ENCODE measurements around the gene B4GALT6. TPM values are rescaled to one million over a fixed set of nuclear protein-coding genes. Genes with fewer than 3 reads are reported as not detected.

The B4GALT6 gene
- total RNA-seq, 1 donor from 2014 or later = 3.5 TPM

- Histone ChIP-seq H3K4me3 (no peak overlapping the region), H3K36me3 (no peaks in the 10 kb centered on the region), H3K27me3 (no peaks in the 10 kb centered on the region), H3K4me1 (no peaks in the 10 kb centered on the region), H3K27ac (no peak overlapping the region), H3K9me3 (no peaks in the 10 kb centered on the region)
- intact Hi-C loops (cut with DNase I) = no loop called here
- no peak for ATAC-seq
- DNase-seq = no peak
- no peak for TF ChIP-seq CTCF (IDR thresholded peaks at IDR 0.05)
Observed at GRCh38 chr18:31611511-31611910, 72.9 kb downstream of the B4GALT6 start.

- H3K27ac ChIP-seq = no peak overlapping the region
- no peaks in the 10 kb centered on the region for H3K27me3 ChIP-seq
- H3K36me3 ChIP-seq = no peaks in the 10 kb centered on the region
- no peak for DNase-seq
- H3K4me1 ChIP-seq = no peaks in the 10 kb centered on the region
- no peak overlapping the region for H3K4me3 ChIP-seq
- intact Hi-C loops (cut with DNase I) = no loop called here
- peak; percentile 18 for TF ChIP-seq CTCF (IDR thresholded peaks at IDR 0.05)
- peak; percentile 70 for ATAC-seq
- H3K9me3 ChIP-seq = no peaks in the 10 kb centered on the region
Observed at GRCh38 chr18:31610286-31611205, 73.8 kb downstream of the B4GALT6 start.

GRCh38 chr18:31609886-31610285 lies 74.5 kb downstream of the B4GALT6 start:
- TF ChIP-seq CTCF (IDR thresholded peaks at IDR 0.05) = no peak
- intact Hi-C loops (cut with DNase I) = no loop called here
- DNase-seq (no peak), ATAC-seq (no peak)
- Histone ChIP-seq H3K36me3 (no peaks in the 10 kb centered on the region), H3K27ac (no peak overlapping the region), H3K27me3 (no peaks in the 10 kb centered on the region), H3K4me1 (no peaks in the 10 kb centered on the region), H3K4me3 (no peak overlapping the region), H3K9me3 (no peaks in the 10 kb centered on the region)

GRCh38 chr18:31607384-31607783 lies 77.0 kb downstream of the B4GALT6 start:
- H3K4me3 ChIP-seq = no peak overlapping the region

GRCh38 chr18:31606265-31606664 lies 78.1 kb downstream of the B4GALT6 start:
- intact Hi-C loops (cut with DNase I) = no loop called here
- Histone ChIP-seq H3K9me3 (no peaks in the 10 kb centered on the region), H3K4me1 (no peaks in the 10 kb centered on the region), H3K27ac (no peak overlapping the region), H3K27me3 (no peaks in the 10 kb centered on the region), H3K4me3 (no peak overlapping the region), H3K36me3 (no peaks in the 10 kb centered on the region)
- no peak for TF ChIP-seq CTCF (IDR thresholded peaks at IDR 0.05)
- no peak for ATAC-seq
- no peak for DNase-seq

More at GRCh38 chr18:31607384-31607783, 77.0 kb downstream of the B4GALT6 start:
- Histone ChIP-seq H3K27me3 (no peaks in the 10 kb centered on the region), H3K36me3 (no peaks in the 10 kb centered on the region), H3K9me3 (no peaks in the 10 kb centered on the region), H3K4me1 (no peaks in the 10 kb centered on the region), H3K27ac (no peak overlapping the region)
- DNase-seq (no peak), ATAC-seq (no peak)
- no peak for TF ChIP-seq CTCF (IDR thresholded peaks at IDR 0.05)
- intact Hi-C loops (cut with DNase I) = no loop called here

Measured in upper lobe of right lung (tissue), 1 donor.